Loucy (cell line): Measurements from ENCODE around the gene FAM168B.

Experiments
- H2AFZ ChIP-seq: fragments of 200-600 bp; sonication (generic); 2 replicates; pipeline ENCODE4 v1.6.0; 2016; ENCODE audit warnings: antibody characterized with exemption, mild to moderate bottlenecking, low read length, moderate library complexity
- H3F3A ChIP-seq: fragments of 200-600 bp; 2 replicates; pipeline ENCODE4 v1.6.0; 2016; ENCODE audit warnings: antibody characterized with exemption, low read depth, mild to moderate bottlenecking
- H3K27me3 ChIP-seq: fragments of 200-600 bp; sonication (generic); 2 replicates; pipeline ENCODE4 v1.6.1; 2014; ENCODE audit warnings: low read length, mild to moderate bottlenecking; ENCODE audit not compliant: insufficient read depth, poor library complexity, severe bottlenecking
- H3K36me3 ChIP-seq: fragments of 200-600 bp; sonication (generic); 2 replicates; pipeline ENCODE4 v1.6.1; 2016; ENCODE audit warnings: low read length; ENCODE audit not compliant: insufficient read depth
- H3K4me1 ChIP-seq: fragments of 200-600 bp; sonication (generic); 2 replicates; pipeline ENCODE4 v1.5.1; 2014; ENCODE audit warnings: low read length, mild to moderate bottlenecking; ENCODE audit not compliant: insufficient read depth, poor library complexity, severe bottlenecking
- H3K4me2 ChIP-seq: fragments of 200-600 bp; sonication (generic); 2 replicates; pipeline ENCODE4 v1.6.0; 2014; ENCODE audit warnings: antibody characterized with exemption, low read length, low read depth, mild to moderate bottlenecking; ENCODE audit not compliant: poor library complexity, severe bottlenecking
- H3K4me3 ChIP-seq: fragments of 200-600 bp; sonication (generic); 2 replicates; pipeline ENCODE4 v1.5.1; 2014; ENCODE audit warnings: low read length, mild to moderate bottlenecking, mixed read lengths; ENCODE audit not compliant: poor library complexity, severe bottlenecking
- H3K79me2 ChIP-seq: fragments of 200-600 bp; sonication (generic); 2 replicates; pipeline ENCODE4 v1.6.1; 2014; ENCODE audit warnings: low read length; ENCODE audit not compliant: insufficient read depth
- H3K9ac ChIP-seq: fragments of 200-600 bp; sonication (generic); 2 replicates; pipeline ENCODE4 v1.6.0; 2014; ENCODE audit warnings: mild to moderate bottlenecking, low read depth, low read length, moderate library complexity; ENCODE audit not compliant: poor library complexity, severe bottlenecking
- H3K9me2 ChIP-seq: fragments of 200-600 bp; sonication (generic); replicated peaks from 2 replicates; pipeline ENCODE4 v1.6.1; 2016; ENCODE audit warnings: low read depth, low read length, mixed read lengths
- H3K9me3 ChIP-seq: fragments of 200-600 bp; sonication (generic); 2 replicates; pipeline ENCODE4 v1.6.1; 2014; ENCODE audit warnings: mild to moderate bottlenecking, antibody characterized with exemption, low read length, low read depth; ENCODE audit not compliant: insufficient read depth
- H4K20me1 ChIP-seq: fragments of 200-600 bp; sonication (generic); 2 replicates; pipeline ENCODE4 v1.6.0; 2014; ENCODE audit warnings: antibody characterized with exemption, low read length, mild to moderate bottlenecking; ENCODE audit not compliant: insufficient read depth, poor library complexity, severe bottlenecking
- EZH2phosphoT487 ChIP-seq: fragments of 200-600 bp; IDR thresholded peaks from 2 replicates; pipeline ENCODE4 v1.6.1; 2018; ENCODE audit warnings: antibody characterized with exemption, mild to moderate bottlenecking, moderate library complexity, borderline replicate concordance
- TF ChIP-seq, protein P1 (sequence below): fragments of 200-600 bp; sonication (generic); conservative IDR thresholded peaks from 2 replicates; pipeline ENCODE4 v1.5.1; 2014; ENCODE audit warnings: mild to moderate bottlenecking, antibody characterized with exemption, low read length

FAM168B gene

DNA sequence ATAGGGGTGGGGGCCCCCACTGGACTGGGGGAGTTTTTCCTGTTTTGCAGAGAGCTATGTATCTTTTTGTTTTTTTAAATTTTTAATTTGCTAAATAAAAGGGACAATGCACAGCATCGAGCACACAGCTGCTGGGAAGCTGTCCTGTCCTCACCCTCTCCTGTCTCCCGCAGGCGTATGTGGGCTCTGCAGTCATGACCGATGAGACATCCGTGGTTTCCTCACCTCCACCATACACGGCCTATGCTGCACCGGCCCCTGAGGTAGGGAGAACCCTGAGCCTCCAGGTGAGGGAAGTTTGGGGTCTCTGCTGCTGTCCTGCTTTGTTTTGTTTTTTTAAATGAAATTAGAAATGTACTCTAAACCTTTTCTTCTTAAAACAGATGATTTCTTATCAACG, 39.5 kb upstream of the FAM168B start:
- no peaks in the 10 kb centered on the region for H3K9me2 ChIP-seq
- H3K9ac ChIP-seq = no peak overlapping the region
- H3K9me3 ChIP-seq = no peaks in the 10 kb centered on the region
- no peaks in the 10 kb centered on the region for H3K27me3 ChIP-seq
- H3F3A ChIP-seq = no peaks in the 10 kb centered on the region
- no peaks in the 10 kb centered on the region for H4K20me1 ChIP-seq
- no peak overlapping the region for H3K4me2 ChIP-seq
- H3K79me2 ChIP-seq = no peaks in the 10 kb centered on the region; the same call in 1 of the 2 replicates
- TF ChIP-seq, protein P1, sequence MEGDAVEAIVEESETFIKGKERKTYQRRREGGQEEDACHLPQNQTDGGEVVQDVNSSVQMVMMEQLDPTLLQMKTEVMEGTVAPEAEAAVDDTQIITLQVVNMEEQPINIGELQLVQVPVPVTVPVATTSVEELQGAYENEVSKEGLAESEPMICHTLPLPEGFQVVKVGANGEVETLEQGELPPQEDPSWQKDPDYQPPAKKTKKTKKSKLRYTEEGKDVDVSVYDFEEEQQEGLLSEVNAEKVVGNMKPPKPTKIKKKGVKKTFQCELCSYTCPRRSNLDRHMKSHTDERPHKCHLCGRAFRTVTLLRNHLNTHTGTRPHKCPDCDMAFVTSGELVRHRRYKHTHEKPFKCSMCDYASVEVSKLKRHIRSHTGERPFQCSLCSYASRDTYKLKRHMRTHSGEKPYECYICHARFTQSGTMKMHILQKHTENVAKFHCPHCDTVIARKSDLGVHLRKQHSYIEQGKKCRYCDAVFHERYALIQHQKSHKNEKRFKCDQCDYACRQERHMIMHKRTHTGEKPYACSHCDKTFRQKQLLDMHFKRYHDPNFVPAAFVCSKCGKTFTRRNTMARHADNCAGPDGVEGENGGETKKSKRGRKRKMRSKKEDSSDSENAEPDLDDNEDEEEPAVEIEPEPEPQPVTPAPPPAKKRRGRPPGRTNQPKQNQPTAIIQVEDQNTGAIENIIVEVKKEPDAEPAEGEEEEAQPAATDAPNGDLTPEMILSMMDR = no peak
- no peak for TF ChIP-seq EZH2phosphoT487
- no peak overlapping the region for H3K4me3 ChIP-seq
- H3K36me3 ChIP-seq = peaks cover 61% of the 10 kb centered on the region
- no peaks in the 10 kb centered on the region for H3K4me1 ChIP-seq
- no peak overlapping the region for H2AFZ ChIP-seq

DNA sequence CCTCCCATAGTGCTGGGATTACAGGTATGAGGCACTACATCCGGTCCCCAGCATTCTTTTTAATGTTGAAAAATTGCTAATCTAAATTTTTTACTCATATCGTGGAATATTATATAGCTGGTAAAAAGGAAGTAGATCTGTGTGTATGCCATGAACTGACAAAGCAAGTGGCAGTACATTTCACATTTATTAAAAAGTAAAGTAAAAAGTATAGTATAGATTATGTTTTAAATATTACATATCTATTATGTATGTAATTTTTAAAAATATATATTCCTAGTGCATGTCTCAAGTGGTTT, 37.0 kb upstream of the FAM168B start:
- Histone ChIP-seq H3K36me3 (peaks cover 82% of the 10 kb centered on the region), H3K4me2 (no peak overlapping the region), H3F3A (no peaks in the 10 kb centered on the region), H3K9ac (no peak overlapping the region), H3K79me2 (no peaks in the 10 kb centered on the region), H2AFZ (no peak overlapping the region), H3K4me1 (no peaks in the 10 kb centered on the region), H3K9me2 (no peaks in the 10 kb centered on the region), H3K9me3 (no peaks in the 10 kb centered on the region), H3K27me3 (no peaks in the 10 kb centered on the region), H4K20me1 (no peaks in the 10 kb centered on the region), H3K4me3 (no peak overlapping the region)
- TF ChIP-seq, protein P1 = no peak
- no peak for TF ChIP-seq EZH2phosphoT487

DNA sequence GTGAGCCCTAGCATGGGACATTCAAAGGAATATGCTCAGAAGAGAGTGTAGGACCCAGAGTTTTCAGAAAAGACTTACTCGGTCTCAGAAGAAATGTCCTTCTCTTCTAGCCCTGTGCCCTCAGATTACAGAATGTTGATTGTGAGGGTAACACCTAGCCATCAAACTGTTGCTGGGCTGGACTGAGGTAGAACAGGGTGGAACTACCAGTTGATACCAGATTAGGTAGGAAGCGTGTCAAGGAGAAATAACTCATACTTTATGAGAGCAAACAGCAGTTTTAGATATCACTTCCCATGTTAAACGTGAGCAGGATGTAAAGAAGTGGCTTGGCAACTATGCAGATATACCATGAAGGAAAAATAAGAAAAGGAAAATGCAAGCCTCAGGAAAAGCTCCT, 34.7 kb upstream of the FAM168B start:
- TF ChIP-seq, protein P1 = no peak
- TF ChIP-seq EZH2phosphoT487 = no peak
- Histone ChIP-seq H3K36me3 (peaks cover 77% of the 10 kb centered on the region), H3K4me1 (no peaks in the 10 kb centered on the region), H3K4me3 (no peak overlapping the region), H3K9ac (no peak overlapping the region), H3K27me3 (no peaks in the 10 kb centered on the region), H3F3A (no peaks in the 10 kb centered on the region), H4K20me1 (no peaks in the 10 kb centered on the region), H3K9me2 (no peaks in the 10 kb centered on the region), H3K9me3 (no peaks in the 10 kb centered on the region), H3K4me2 (no peak overlapping the region), H3K79me2 (peaks cover 13% of the 10 kb centered on the region; the same call in 1 of the 2 replicates), H2AFZ (no peak overlapping the region)
